SH-SY5Y (cell line): ENCODE measurements around the gene IFIT2.

ENCODE experiments used
- GATA2 ChIP-seq: IDR thresholded peaks from 2 replicates; pipeline ENCODE4 v1.6.1; 2011; ENCODE audit warnings: mild to moderate bottlenecking, low read depth, low read length
- GATA3 ChIP-seq: IDR thresholded peaks from 2 replicates; pipeline ENCODE4 v1.6.1; 2011; ENCODE audit warnings: low read depth, mild to moderate bottlenecking, low read length, moderate library complexity

GRCh38 chr10:89278900-89279392 lies 22.9 kb upstream of the IFIT2 start:
- no peak for TF ChIP-seq GATA2
- no peak for TF ChIP-seq GATA3
